ENCODE measurements around the gene ROR1.
"Not testable (repeated sequence)": the region's sequence is repeated elsewhere in the genome, so short reads cannot be mapped to it uniquely, and the experiment has no call there.

Gene ROR1

DNA sequence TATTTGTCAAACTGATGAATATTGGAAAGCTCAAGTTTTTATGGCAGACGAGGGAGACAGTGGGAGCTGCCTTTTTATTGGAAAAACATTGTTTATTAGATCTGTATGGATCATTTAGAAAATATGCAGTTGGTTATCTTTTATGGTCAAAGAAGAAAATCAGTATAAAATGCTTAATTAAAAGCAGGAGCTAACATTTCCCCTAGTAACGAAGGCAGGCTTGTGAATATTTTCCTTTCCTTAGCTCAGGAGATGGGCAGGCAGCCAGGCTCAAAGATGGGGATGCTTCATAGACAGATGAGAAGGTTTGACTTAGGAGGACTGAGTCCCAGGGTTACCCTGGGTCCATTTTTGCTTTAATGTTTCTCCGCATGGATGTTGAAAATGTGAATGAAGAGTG is 26.0 kb downstream of the ROR1 start:
- H3K27ac ChIP-seq (ENCODE audit: low read depth in 2 of 2, low read length in 2 of 2) = no peak overlapping the region
- no peak overlapping the region for H3K9ac ChIP-seq (ENCODE audit: low read depth in 1 of 2, low read length in 2 of 2)
- H3K36me3 ChIP-seq (ENCODE audit: control insufficient read depth in 2 of 2, insufficient read depth in 2 of 2, low read length in 2 of 2) = no peaks in the 10 kb centered on the region
- peaks cover 0 to 3% of the 10 kb centered on the region in 2 donors for H3K4me1 ChIP-seq (ENCODE audit: control insufficient read depth in 2 of 2, insufficient read depth in 2 of 2, low read length in 2 of 2)
- H3K9me3 ChIP-seq (ENCODE audit: control insufficient read depth in 2 of 2, low read length in 2 of 2) = no peaks in the 10 kb centered on the region
- H3K4me3 ChIP-seq (ENCODE audit: low read length in 2 of 2) = no peak overlapping the region
- H3K27me3 ChIP-seq (ENCODE audit: control insufficient read depth in 2 of 2, insufficient read depth in 2 of 2, low read length in 2 of 2) = no peaks in the 10 kb centered on the region

- H3K27ac ChIP-seq (ENCODE audit: low read depth in 2 of 2, low read length in 2 of 2) = no peak overlapping the region
- no peaks in the 10 kb centered on the region for H3K36me3 ChIP-seq (ENCODE audit: control insufficient read depth in 2 of 2, insufficient read depth in 2 of 2, low read length in 2 of 2)
- H3K9ac ChIP-seq (ENCODE audit: low read depth in 1 of 2, low read length in 2 of 2) = no peak overlapping the region
- H3K4me3 ChIP-seq (ENCODE audit: low read length in 2 of 2) = no peak overlapping the region
- no peaks in the 10 kb centered on the region for H3K9me3 ChIP-seq (ENCODE audit: control insufficient read depth in 2 of 2, low read length in 2 of 2)
- peaks cover 2 to 3% of the 10 kb centered on the region in 2 donors for H3K4me1 ChIP-seq (ENCODE audit: control insufficient read depth in 2 of 2, insufficient read depth in 2 of 2, low read length in 2 of 2)
- no peaks in the 10 kb centered on the region for H3K27me3 ChIP-seq (ENCODE audit: control insufficient read depth in 2 of 2, insufficient read depth in 2 of 2, low read length in 2 of 2)
Measured at GRCh38 chr1:63802109-63802508, 28.3 kb downstream of the ROR1 start.

DNA sequence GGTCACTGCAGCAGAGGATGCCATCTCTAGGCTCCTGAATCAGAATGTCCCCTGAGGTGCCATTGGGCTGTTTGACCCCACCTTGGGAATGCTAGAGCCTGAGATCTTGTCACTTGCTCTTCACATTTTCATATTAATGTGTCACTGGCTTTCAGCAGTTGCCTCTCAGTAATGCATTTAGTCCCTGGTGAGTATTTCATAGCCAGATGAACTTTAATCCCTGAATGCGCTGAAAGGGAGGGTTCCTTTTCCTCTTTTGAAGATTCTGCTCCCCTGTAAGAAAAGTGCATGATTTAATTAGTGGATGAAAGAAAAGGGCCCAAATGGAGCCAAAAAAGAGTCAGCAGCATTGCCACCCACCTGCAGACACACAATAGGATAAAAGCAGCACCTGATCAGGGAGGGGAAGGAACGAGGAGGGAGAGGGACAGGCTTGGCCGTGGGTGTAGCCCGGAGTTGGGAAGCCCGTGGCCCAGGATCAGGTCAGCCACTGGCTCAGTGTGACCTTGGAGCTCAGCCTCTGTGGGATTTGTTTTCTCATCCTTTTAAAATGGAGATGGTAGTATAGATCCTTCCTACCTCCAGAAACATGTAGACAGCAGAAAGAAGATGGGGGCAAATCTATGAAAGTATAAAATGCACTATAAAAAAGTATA is 31.1 kb downstream of the ROR1 start:
- no peak overlapping the region for H3K27ac ChIP-seq (ENCODE audit: low read depth in 2 of 2, low read length in 2 of 2)
- H3K4me1 ChIP-seq (ENCODE audit: control insufficient read depth in 2 of 2, insufficient read depth in 2 of 2, low read length in 2 of 2) = peaks cover 2 to 3% of the 10 kb centered on the region in 2 donors
- H3K9ac ChIP-seq (ENCODE audit: low read depth in 1 of 2, low read length in 2 of 2) = no peak overlapping the region
- H3K4me3 ChIP-seq (ENCODE audit: low read length in 2 of 2) = no peak overlapping the region
- H3K9me3 ChIP-seq (ENCODE audit: control insufficient read depth in 2 of 2, low read length in 2 of 2) = no peaks in the 10 kb centered on the region
- no peaks in the 10 kb centered on the region for H3K36me3 ChIP-seq (ENCODE audit: control insufficient read depth in 2 of 2, insufficient read depth in 2 of 2, low read length in 2 of 2)
- no peaks in the 10 kb centered on the region for H3K27me3 ChIP-seq (ENCODE audit: control insufficient read depth in 2 of 2, insufficient read depth in 2 of 2, low read length in 2 of 2)

GRCh38 chr1:63807046-63807445 is 33.2 kb downstream of the ROR1 start:
- Histone ChIP-seq H3K27ac (ENCODE audit: low read depth in 2 of 2, low read length in 2 of 2) (no peak overlapping the region), H3K36me3 (ENCODE audit: control insufficient read depth in 2 of 2, insufficient read depth in 2 of 2, low read length in 2 of 2) (no peaks in the 10 kb centered on the region), H3K27me3 (ENCODE audit: control insufficient read depth in 2 of 2, insufficient read depth in 2 of 2, low read length in 2 of 2) (no peaks in the 10 kb centered on the region), H3K4me1 (ENCODE audit: control insufficient read depth in 2 of 2, insufficient read depth in 2 of 2, low read length in 2 of 2) (peaks cover 2 to 3% of the 10 kb centered on the region in 2 donors), H3K9me3 (ENCODE audit: control insufficient read depth in 2 of 2, low read length in 2 of 2) (no peaks in the 10 kb centered on the region), H3K4me3 (ENCODE audit: low read length in 2 of 2) (no peak overlapping the region), H3K9ac (ENCODE audit: low read depth in 1 of 2, low read length in 2 of 2) (no peak overlapping the region)

- H3K9me3 ChIP-seq (ENCODE audit: control insufficient read depth in 2 of 2, low read length in 2 of 2) = no peaks in the 10 kb centered on the region
- no peak overlapping the region for H3K9ac ChIP-seq (ENCODE audit: low read depth in 1 of 2, low read length in 2 of 2)
- no peak overlapping the region for H3K4me3 ChIP-seq (ENCODE audit: low read length in 2 of 2)
- H3K27me3 ChIP-seq (ENCODE audit: control insufficient read depth in 2 of 2, insufficient read depth in 2 of 2, low read length in 2 of 2) = no peaks in the 10 kb centered on the region
- H3K4me1 ChIP-seq (ENCODE audit: control insufficient read depth in 2 of 2, insufficient read depth in 2 of 2, low read length in 2 of 2) = no peaks in the 10 kb centered on the region
- H3K36me3 ChIP-seq (ENCODE audit: control insufficient read depth in 2 of 2, insufficient read depth in 2 of 2, low read length in 2 of 2) = no peaks in the 10 kb centered on the region
- H3K27ac ChIP-seq (ENCODE audit: low read depth in 2 of 2, low read length in 2 of 2) = no peak overlapping the region
Measured at GRCh38 chr1:63810936-63811469, 37.2 kb downstream of the ROR1 start.

- Histone ChIP-seq H3K4me3 (ENCODE audit: low read length in 2 of 2) (no peak overlapping the region), H3K4me1 (ENCODE audit: control insufficient read depth in 2 of 2, insufficient read depth in 2 of 2, low read length in 2 of 2) (no peaks in the 10 kb centered on the region), H3K27me3 (ENCODE audit: control insufficient read depth in 2 of 2, insufficient read depth in 2 of 2, low read length in 2 of 2) (no peaks in the 10 kb centered on the region), H3K27ac (ENCODE audit: low read depth in 2 of 2, low read length in 2 of 2) (no peak overlapping the region), H3K36me3 (ENCODE audit: control insufficient read depth in 2 of 2, insufficient read depth in 2 of 2, low read length in 2 of 2) (no peaks in the 10 kb centered on the region), H3K9ac (ENCODE audit: low read depth in 1 of 2, low read length in 2 of 2) (no peak overlapping the region), H3K9me3 (ENCODE audit: control insufficient read depth in 2 of 2, low read length in 2 of 2) (no peaks in the 10 kb centered on the region)
Measured at GRCh38 chr1:63812071-63812700, 38.4 kb downstream of the ROR1 start.

- Histone ChIP-seq H3K27ac (ENCODE audit: low read depth in 2 of 2, low read length in 2 of 2) (no peak overlapping the region), H3K27me3 (ENCODE audit: control insufficient read depth in 2 of 2, insufficient read depth in 2 of 2, low read length in 2 of 2) (no peaks in the 10 kb centered on the region), H3K36me3 (ENCODE audit: control insufficient read depth in 2 of 2, insufficient read depth in 2 of 2, low read length in 2 of 2) (no peaks in the 10 kb centered on the region), H3K4me3 (ENCODE audit: low read length in 2 of 2) (no peak overlapping the region), H3K9me3 (ENCODE audit: control insufficient read depth in 2 of 2, low read length in 2 of 2) (no peaks in the 10 kb centered on the region), H3K4me1 (ENCODE audit: control insufficient read depth in 2 of 2, insufficient read depth in 2 of 2, low read length in 2 of 2) (no peaks in the 10 kb centered on the region), H3K9ac (ENCODE audit: low read depth in 1 of 2, low read length in 2 of 2) (no peak overlapping the region)
Measured at GRCh38 chr1:63813829-63814277, 40.0 kb downstream of the ROR1 start.

DNA sequence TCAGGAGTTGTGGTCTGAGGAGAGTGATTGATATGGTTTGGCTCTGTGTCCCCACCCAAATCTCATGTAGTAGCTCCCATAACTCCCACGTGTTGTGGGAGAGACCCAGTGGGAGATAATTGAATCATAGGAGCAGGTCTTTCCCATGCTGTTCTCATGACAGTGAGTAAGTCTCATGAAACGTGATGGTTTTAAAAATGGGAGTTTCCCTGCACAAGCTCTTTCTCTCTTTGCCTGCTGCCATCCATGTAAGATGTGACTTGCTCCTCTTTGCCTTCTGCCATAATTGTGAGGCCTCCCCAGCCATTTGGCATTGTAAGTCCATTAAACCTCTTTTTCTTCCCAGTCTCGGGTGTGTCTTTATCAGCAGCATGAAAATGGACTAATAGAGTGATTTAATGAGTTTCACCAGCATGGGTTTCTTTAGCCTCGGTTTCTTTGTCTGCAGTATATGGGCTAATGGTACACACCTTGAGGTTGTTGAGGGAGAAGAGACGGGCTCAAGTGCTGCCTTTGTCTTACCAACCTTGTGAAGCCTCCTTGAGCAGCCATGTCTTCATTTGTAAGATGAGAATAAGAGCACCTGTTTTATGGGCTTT is 42.5 kb downstream of the ROR1 start:
- not testable (repeated sequence) for H3K9me3 ChIP-seq (ENCODE audit: control insufficient read depth in 2 of 2, low read length in 2 of 2); H3K27ac ChIP-seq (ENCODE audit: low read depth in 2 of 2, low read length in 2 of 2)

GRCh38 chr1:63817152-63817667 is 43.4 kb downstream of the ROR1 start:
- no peaks in the 10 kb centered on the region for H3K36me3 ChIP-seq (ENCODE audit: control insufficient read depth in 2 of 2, insufficient read depth in 2 of 2, low read length in 2 of 2)
- H3K9ac ChIP-seq (ENCODE audit: low read depth in 1 of 2, low read length in 2 of 2) = no peak overlapping the region
- no peaks in the 10 kb centered on the region for H3K9me3 ChIP-seq (ENCODE audit: control insufficient read depth in 2 of 2, low read length in 2 of 2)
- no peaks in the 10 kb centered on the region for H3K27me3 ChIP-seq (ENCODE audit: control insufficient read depth in 2 of 2, insufficient read depth in 2 of 2, low read length in 2 of 2)
- no peak overlapping the region for H3K27ac ChIP-seq (ENCODE audit: low read depth in 2 of 2, low read length in 2 of 2)
- H3K4me1 ChIP-seq (ENCODE audit: control insufficient read depth in 2 of 2, insufficient read depth in 2 of 2, low read length in 2 of 2) = no peaks in the 10 kb centered on the region
- no peak overlapping the region for H3K4me3 ChIP-seq (ENCODE audit: low read length in 2 of 2)

More for the DNA sequence above, 42.5 kb downstream of the ROR1 start:
- H3K4me1 ChIP-seq (ENCODE audit: control insufficient read depth in 2 of 2, insufficient read depth in 2 of 2, low read length in 2 of 2); H3K4me3 ChIP-seq (ENCODE audit: low read length in 2 of 2); H3K27me3 ChIP-seq (ENCODE audit: control insufficient read depth in 2 of 2, insufficient read depth in 2 of 2, low read length in 2 of 2); H3K36me3 ChIP-seq (ENCODE audit: control insufficient read depth in 2 of 2, insufficient read depth in 2 of 2, low read length in 2 of 2); H3K9ac ChIP-seq (ENCODE audit: low read depth in 1 of 2, low read length in 2 of 2): not testable (repeated sequence)

GRCh38 chr1:63817700-63818099 is 43.9 kb downstream of the ROR1 start:
- H3K4me3 ChIP-seq (ENCODE audit: low read length in 2 of 2) = no peak overlapping the region
- no peaks in the 10 kb centered on the region for H3K27me3 ChIP-seq (ENCODE audit: control insufficient read depth in 2 of 2, insufficient read depth in 2 of 2, low read length in 2 of 2)
- H3K9me3 ChIP-seq (ENCODE audit: control insufficient read depth in 2 of 2, low read length in 2 of 2) = no peaks in the 10 kb centered on the region
- no peak overlapping the region for H3K9ac ChIP-seq (ENCODE audit: low read depth in 1 of 2, low read length in 2 of 2)
- no peaks in the 10 kb centered on the region for H3K4me1 ChIP-seq (ENCODE audit: control insufficient read depth in 2 of 2, insufficient read depth in 2 of 2, low read length in 2 of 2)
- no peaks in the 10 kb centered on the region for H3K36me3 ChIP-seq (ENCODE audit: control insufficient read depth in 2 of 2, insufficient read depth in 2 of 2, low read length in 2 of 2)
- H3K27ac ChIP-seq (ENCODE audit: low read depth in 2 of 2, low read length in 2 of 2) = no peak overlapping the region

All from mucosa of rectum (tissue), 2 donors.